NCI-H1092 treated with DMSO at 0.1 percent for 48 hours (cell line): ENCODE results near the gene ADAMTS3.

Source experiments
- DNase-seq: peaks from one replicate; lab custom pipeline; 2025; lab: John Stamatoyannopoulos, UW

Gene ADAMTS3

DNA sequence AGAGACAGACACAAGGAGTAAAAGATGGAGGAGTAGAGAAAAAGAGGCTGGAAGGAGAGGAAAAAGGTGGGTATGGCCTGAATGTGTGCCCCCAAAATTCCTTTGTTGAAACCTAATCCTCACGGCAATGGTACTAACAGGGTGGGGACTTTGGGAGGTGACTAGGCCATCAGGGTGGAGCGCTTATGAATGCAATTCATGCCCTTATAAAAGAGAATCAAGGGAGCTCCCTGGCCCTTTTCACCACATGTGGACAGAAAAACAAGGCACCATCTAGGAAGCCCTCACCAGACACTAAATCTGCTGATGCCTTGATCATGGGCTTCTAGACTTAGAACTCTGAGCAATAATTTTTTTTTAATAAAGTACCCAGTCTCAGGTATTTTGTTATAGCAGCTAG, 282.1 kb downstream of the ADAMTS3 start:
- DNase-seq = no peak

DNA sequence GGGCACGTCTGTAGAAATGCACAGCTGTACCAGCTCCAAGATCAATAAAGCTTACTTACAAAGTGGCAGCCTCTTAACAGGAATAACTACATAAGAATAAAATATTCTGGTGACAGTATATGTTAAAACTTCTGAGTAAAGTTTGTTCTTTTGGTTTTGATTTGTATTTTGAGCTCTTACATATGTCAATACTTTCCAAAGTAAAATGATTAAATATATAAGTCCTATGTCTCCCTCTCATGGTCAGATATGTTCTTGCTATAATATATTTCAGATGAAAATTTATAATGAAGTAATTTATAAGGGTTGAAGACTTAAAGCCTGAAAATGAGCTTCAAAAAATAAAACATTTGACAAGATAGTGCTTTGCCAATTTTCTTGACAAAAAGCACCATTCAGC, 282.8 kb downstream of the ADAMTS3 start:
- no peak for DNase-seq

DNA sequence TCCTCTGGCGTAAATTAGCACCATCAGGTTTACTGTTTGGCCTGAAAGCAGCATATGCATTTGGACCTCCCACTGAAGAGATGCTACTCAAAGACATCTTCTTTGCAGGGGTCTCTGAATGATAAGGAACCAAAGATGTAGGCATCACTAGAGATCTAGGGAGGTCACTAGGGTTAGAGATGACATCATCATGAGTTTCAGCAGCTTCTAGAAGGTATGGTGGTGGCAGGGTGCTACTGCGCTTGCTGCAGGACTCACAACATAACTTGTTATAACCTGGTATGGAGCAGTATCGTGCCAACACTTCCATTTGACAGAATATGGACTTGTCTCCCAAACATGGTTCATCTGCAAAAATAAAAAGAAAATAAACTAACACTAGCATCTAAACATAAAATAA, 285.7 kb downstream of the ADAMTS3 start:
- no peak for DNase-seq

DNA sequence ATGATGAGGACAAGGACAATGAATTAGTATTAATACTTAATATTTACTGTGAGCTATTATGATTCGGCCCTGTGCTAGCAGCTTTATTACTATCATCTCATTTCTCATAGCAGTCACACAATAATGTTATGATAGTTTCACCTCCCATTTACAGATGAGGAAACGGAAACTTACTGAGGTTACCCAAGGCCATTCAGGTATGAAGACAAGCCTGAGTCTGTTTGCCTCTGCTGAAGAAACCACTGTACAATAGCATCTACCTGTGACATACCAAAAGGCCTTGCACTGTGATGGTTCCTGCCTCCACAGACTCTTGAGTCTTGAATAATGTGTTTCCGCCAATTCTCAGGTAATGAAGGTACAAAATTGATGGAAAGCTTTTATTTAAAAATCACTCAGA, 288.8 kb downstream of the ADAMTS3 start:
- no peak for DNase-seq

DNA sequence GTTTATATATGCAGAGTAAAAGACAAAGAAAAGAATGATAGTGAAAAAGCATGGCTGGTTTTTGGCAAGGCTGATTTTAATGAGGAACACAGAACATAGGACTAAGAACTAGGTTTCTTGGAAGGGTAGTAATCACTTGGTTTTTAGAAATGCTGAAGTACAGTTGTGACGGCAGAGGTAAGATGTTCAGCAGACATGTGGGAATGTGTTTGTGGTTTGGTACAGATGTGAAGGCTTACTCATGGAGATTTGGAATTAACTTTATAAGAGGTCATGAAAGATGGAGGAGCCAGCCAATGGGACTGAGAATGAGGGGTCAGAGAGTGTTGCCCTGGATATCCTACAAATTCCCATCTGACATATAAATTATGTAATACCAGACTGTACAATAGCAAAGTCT, 293.6 kb downstream of the ADAMTS3 start:
- DNase-seq = no peak

DNA sequence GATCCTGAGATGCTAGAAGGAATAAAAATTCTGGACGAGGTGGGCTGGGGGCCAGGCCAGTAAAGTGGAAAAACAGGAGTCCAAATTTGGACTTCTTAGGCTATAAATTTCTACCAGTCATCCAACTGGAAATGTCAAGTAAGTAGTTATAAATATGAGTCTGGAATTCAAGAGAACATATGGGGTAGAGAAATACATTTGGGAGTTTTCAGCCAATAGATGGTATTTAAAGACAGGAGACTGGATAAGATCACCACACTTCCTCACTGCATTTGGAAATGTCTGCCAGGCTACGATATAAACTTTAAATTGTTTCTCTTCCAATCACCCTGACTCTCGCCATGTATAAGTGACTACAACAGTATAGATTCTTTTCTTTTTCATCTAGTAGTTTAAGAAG, 294.8 kb downstream of the ADAMTS3 start:
- no peak for DNase-seq

DNA sequence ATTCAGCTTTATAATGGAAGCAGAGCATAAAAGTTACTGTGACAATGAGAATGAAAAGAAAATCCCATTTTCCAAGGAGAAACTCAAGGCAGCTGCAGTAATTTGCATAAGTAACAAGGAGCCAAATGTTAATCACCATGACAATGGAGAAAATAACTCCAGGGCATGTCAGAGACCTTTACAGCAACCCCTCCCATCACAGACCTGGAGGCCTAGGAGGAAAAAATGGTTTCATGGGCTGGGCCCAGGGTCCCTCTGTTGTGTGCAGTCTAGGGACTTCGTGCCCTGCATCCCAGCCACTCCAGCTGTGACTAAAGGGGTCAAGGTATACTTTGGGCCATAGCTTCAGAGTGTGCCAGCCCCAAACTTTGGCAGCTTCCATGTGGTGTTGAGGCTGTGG, 313.8 kb downstream of the ADAMTS3 start:
- DNase-seq = no peak

DNA sequence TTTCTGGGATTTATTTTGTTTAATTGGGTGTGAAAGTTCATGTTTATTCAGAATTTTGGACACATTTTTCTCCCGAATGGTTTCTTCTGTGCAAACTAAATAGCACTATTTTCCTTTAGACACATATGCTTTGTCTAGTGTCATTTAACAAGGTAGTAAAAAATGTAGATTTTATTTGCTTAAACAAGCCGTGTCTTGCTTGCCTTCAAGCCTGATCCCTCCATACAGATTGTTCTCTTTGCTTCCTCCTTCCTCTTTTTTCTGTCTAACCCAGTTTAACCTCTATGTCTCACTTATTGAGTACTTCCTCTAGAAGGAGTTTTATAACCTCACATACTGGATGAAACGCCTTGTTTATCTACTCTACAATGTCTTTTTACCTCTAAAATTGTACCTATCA, 325.4 kb downstream of the ADAMTS3 start:
- DNase-seq = no peak

DNA sequence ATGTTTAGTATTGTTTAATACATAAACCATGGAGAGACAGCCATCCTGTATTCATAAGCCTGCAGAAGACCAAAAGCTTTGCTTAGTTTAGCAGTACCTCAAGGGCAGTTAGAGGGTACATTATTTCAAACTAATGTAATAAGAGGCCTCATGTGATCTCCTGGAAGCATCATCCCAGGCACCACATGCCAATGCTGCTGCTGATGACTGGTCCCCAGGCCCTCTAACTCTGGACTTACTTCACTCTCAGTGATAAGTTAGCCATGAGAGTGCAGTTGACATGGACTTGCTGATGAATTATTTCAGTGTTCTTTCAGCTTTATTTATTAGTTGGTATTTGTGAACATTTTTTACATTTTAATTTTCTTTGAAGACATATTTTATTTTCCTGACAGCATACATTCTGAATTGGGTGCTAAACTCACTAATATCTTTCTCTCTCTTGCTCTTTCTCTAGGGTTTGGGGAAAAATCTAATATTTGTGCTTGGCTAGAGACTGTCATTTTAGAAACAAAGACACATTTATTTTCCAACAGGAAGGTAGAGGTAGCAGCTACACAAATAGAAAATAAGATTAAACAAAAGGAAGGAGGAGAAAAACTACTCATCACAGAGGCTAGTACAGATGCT, 329.4 kb downstream of the ADAMTS3 start:
- DNase-seq = no peak
